K562 (cell line): ENCODE measurements around the gene RAD51D. TPM values are rescaled to one million over a fixed set of nuclear protein-coding genes. Genes with fewer than 3 reads are reported as not detected.
"Not testable (repeated sequence)": the region's sequence is repeated elsewhere in the genome, so short reads cannot be mapped to it uniquely, and the experiment has no call there.

Source experiments
- ATAC-seq: fragments of 200-7000 bp; cut with Tn5 transposase; 3 replicates; pipeline ENCODE4 v1.9.1; 2020; ENCODE audit warnings: moderate library complexity
- BruUV-seq: library from RNA; stranded (reverse); fragments of 400-500 nt; replicated peaks from 2 replicates; lab custom pipeline; 2021; lab: Mats Ljungman, UMichigan
- CTCF ChIA-PET: fragments of 300-600 bp; formaldehyde crosslinking; extraction: SDS; loops from one replicate; lab custom pipeline; 2021; ENCODE audit warnings: low intra/inter-chr PET ratio; lab: Yijun Ruan, JAX
- POLR2A ChIA-PET: fragments of 300-600, 350-650 bp; sonication (Branson Sonifier 250); formaldehyde crosslinking; extraction: SDS; loops from one replicate; lab custom pipeline; 2021; ENCODE audit warnings: antibody characterized with exemption, inconsistent platforms; lab: Yijun Ruan, JAX
- DNase-seq, 4 experiments: peaks; one replicate each; pipeline versions ENCODE4 v3.0.0 to v3.0.0-alpha.2; 2011 to 2018; ENCODE audit warnings: low spot score in 3 of 4, mixed read lengths in 3 of 4; ENCODE audit errors: extremely low read depth in 1 of 4
- FAIRE-seq: peaks from 2 replicates; lab custom pipeline; 2011; peaks lifted over from hg19 to GRCh38; lab: Jason Lieb, UNC
- H2AFZ ChIP-seq: 2 replicates; pipeline ENCODE4 v1.6.0; 2011; ENCODE audit warnings: low read depth, low read length, control low read depth, inconsistent platforms
- H3K27ac ChIP-seq: fragments of 200-600 bp; 3 replicates; pipeline ENCODE4 v1.8.0; 2011; ENCODE audit warnings: low read depth, mild to moderate bottlenecking, control low read depth, inconsistent platforms, low read length, moderate library complexity, mixed read lengths; ENCODE audit errors: extremely low read depth
- H3K27me3 ChIP-seq, 2 experiments: fragments of 300-600 bp in 1 of 2; 2 replicates in 1 of 2; 3 replicates in 1 of 2; pipeline versions ENCODE4 v1.6.0 to v1.8.0; 2011; ENCODE audit warnings: inconsistent platforms in 2 of 2, low read length in 2 of 2, mild to moderate bottlenecking in 1 of 2, mixed read lengths in 1 of 2, moderate library complexity in 1 of 2; ENCODE audit not compliant: control insufficient read depth in 2 of 2, insufficient read depth in 2 of 2
- H3K36me3 ChIP-seq: fragments of 300-600 bp; 3 replicates; pipeline ENCODE4 v1.8.0; 2011; ENCODE audit warnings: mild to moderate bottlenecking, low read length, inconsistent platforms; ENCODE audit not compliant: control insufficient read depth, insufficient read depth
- H3K4me1 ChIP-seq, 2 experiments: fragments of 200-600 bp in 1 of 2; replicated peaks in 1 of 2; 2 replicates in 1 of 2; 3 replicates in 1 of 2; pipeline versions ENCODE4 v1.5.1 to v1.8.0; 2011; ENCODE audit warnings: inconsistent platforms in 2 of 2, low read length in 2 of 2, mild to moderate bottlenecking in 1 of 2, mixed read lengths in 1 of 2, moderate library complexity in 1 of 2; ENCODE audit not compliant: control insufficient read depth in 2 of 2, insufficient read depth in 2 of 2
- H3K4me2 ChIP-seq: 2 replicates; pipeline ENCODE4 v1.6.1; 2011; ENCODE audit warnings: low read length, control low read depth, inconsistent platforms, mixed read lengths; ENCODE audit not compliant: insufficient read depth
- H3K4me3 ChIP-seq: fragments of 200-600 bp; sonication (generic), shearing (Covaris generic); 2 replicates; pipeline ENCODE4 v1.5.1; 2016; ENCODE audit warnings: control low read depth, inconsistent platforms
- H3K79me2 ChIP-seq: fragments of 200-600 bp; 3 replicates; pipeline ENCODE4 v1.8.0; 2011; ENCODE audit warnings: low read length, inconsistent platforms; ENCODE audit not compliant: control insufficient read depth, insufficient read depth
- H3K9ac ChIP-seq, 2 experiments: 2 replicates each; pipeline versions ENCODE4 v1.6.0 to v1.6.1; 2011; ENCODE audit warnings: low read depth in 2 of 2, low read length in 2 of 2, control low read depth in 1 of 2, inconsistent platforms in 1 of 2, mild to moderate bottlenecking in 1 of 2, mixed read lengths in 1 of 2; ENCODE audit not compliant: insufficient read depth in 1 of 2
- H3K9me1 ChIP-seq: one replicate; pipeline ENCODE4 v1.6.0; 2011; ENCODE audit warnings: inconsistent platforms, mild to moderate bottlenecking, low read length, moderate library complexity; ENCODE audit not compliant: control insufficient read depth, insufficient read depth
- H3K9me3 ChIP-seq: replicated peaks from 2 replicates; pipeline ENCODE4 v1.5.1; 2011; ENCODE audit warnings: low read depth, low read length, inconsistent platforms; ENCODE audit not compliant: control insufficient read depth, insufficient read depth
- H4K20me1 ChIP-seq: replicated peaks from 2 replicates; pipeline ENCODE4 v1.6.1; 2011; ENCODE audit warnings: low read length, inconsistent platforms, mixed read lengths; ENCODE audit not compliant: control insufficient read depth, insufficient read depth
- BCOR ChIP-seq: fragments of 450-650 bp; IDR thresholded peaks from 2 replicates; pipeline ENCODE4 v1.6.1; 2016
- HDAC3 ChIP-seq: fragments of 450-650 bp; IDR thresholded peaks from 2 replicates; pipeline ENCODE4 v1.6.1; 2018; ENCODE audit warnings: borderline replicate concordance, mild to moderate bottlenecking, moderate library complexity; ENCODE audit not compliant: partially characterized antibody
- SMARCC2 ChIP-seq: fragments of 450-650 bp; IDR thresholded peaks from 2 replicates; pipeline ENCODE4 v1.6.1; 2017; ENCODE audit warnings: antibody characterized with exemption, moderate library complexity, mild to moderate bottlenecking, low read depth
- ZC3H11A ChIP-seq: IDR thresholded peaks from 2 replicates; pipeline ENCODE4 v1.6.1; 2012; ENCODE audit warnings: low read depth, low read length, improper control_type of control experiment
- WGBS: fragments of 100-300 bp; shearing (Covaris generic); methylation state at CpG from one replicate; pipeline ENCODE4 v1.1.6; 2016; ENCODE audit warnings: low coverage, mixed read lengths; ENCODE audit not compliant: insufficient coverage; ENCODE audit errors: missing lambda C conversion rate; 5-methylcytosine and 5-hydroxymethylcytosine counted together
- in situ Hi-C: fragments of 300-500 bp; cut with MboI; formaldehyde crosslinking; loops from 4 replicates; pipeline ENCODE4 v1.15.0; 2018; ENCODE audit warnings: inconsistent platforms, mixed read lengths
- intact Hi-C: fragments of 100-400 bp; cut with micrococcal nuclease; formaldehyde crosslinking; loops from 2 replicates; pipeline ENCODE4 v1.14.2; 2022
- polyA plus RNA-seq, 8 experiments: library from polyadenylated mRNA; depleted of rRNA in 4 of 8; stranded (reverse) in 5 of 8; unstranded in 3 of 8; fragments of >200 nt; fragmentation: Nextera tagmentation in 2 of 8; fragmentation: Illumina TruSeq in 1 of 8; extraction: Ambion mirVana in 2 of 8; extraction: Trizol in 1 of 8; gene quantifications; 2 replicates each; pipeline versions ENCODE4 v1.2.1 to v1.2.3, GENCODE V29; 2011 to 2014; ENCODE audit warnings: inconsistent platforms in 1 of 8, missing spikeins in 1 of 8
- total RNA-seq, 7 experiments: library from RNA; depleted of rRNA in 6 of 7; stranded (reverse); fragments of >200 nt in 6 of 7; fragmentation: Illumina TruSeq in 2 of 7; extraction: Trizol in 2 of 7; gene quantifications; 2 replicates each; pipeline versions ENCODE4 v1.2.1 to v1.2.3, GENCODE V29; 2011 to 2021; ENCODE audit warnings: low replicate concordance in 1 of 7
- TF ChIP-seq, protein P1 (sequence below): fragments of 250-450 bp; sonication (Bioruptor Pico); IDR thresholded peaks from 2 replicates; pipeline ENCODE4 v1.5.0; 2020; ENCODE audit warnings: mild to moderate bottlenecking, borderline replicate concordance
- TF ChIP-seq, protein P2 (sequence below), 2 experiments: fragments of 150-350 bp in 1 of 2; IDR thresholded peaks; 2 replicates each; pipeline ENCODE4 v1.6.1; 2012 to 2016; ENCODE audit warnings: low read depth in 2 of 2, low read length in 2 of 2, mild to moderate bottlenecking in 1 of 2, moderate library complexity in 1 of 2

Gene RAD51D
- total and polyA plus RNA-seq, 9 of the 15 experiments (the other 6 are each of a cell fraction or from before 2014, with no cell fraction given): 2.2 to 16.9 (median 8.7) TPM

DNA sequence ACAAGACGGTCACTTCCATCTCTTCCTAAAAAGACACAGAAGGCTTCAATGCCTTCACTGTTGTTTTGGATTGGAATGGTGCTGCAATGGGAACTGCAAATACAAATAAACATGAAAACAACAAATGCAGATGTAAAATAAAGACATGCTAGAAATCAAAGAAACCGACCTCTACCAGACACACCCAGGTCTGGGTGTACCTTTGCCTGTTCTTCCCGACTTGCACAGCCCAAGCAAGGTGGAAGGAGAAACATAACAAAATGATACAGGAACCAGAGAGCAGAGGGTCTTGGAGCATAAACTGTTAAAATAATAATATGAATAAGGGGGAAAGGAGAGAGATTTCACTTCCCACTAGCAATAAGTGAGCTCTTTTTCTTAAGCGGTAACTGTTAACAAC, 73.4 kb downstream of the RAD51D start:
- H3K36me3 ChIP-seq: no peaks in the 10 kb centered on the region
- ATAC-seq (no peak), DNase-seq (no peak), FAIRE-seq (no peak)
- no peak overlapping the region for H3K9ac ChIP-seq
- no peak overlapping the region for H3K4me3 ChIP-seq
- H3K27me3 ChIP-seq: no peaks in the 10 kb centered on the region
- ChIA-PET POLR2A (interaction anchor here (1.0 to 1.5 kb wide), 6 partner anchors 9 to 20 kb away, joined by 4 to 7 read pairs (median 5); partner anchors contain the start of gene RFFL), CTCF (no interaction called here)
- no peaks in the 10 kb centered on the region for H3K79me2 ChIP-seq
- WGBS: 48% methylated on average over 4 of the region's 4 CpGs
- intact Hi-C loops (no loop called here), in situ Hi-C loops (no loop called here)
- no peak overlapping the region for H3K27ac ChIP-seq
- no peaks in the 10 kb centered on the region for H3K9me1 ChIP-seq
- H3K4me2 ChIP-seq: no peak overlapping the region
- H3K4me1 ChIP-seq: peaks cover 0 to 12% of the 10 kb centered on the region in 2 experiments
- no TSS peak for BruUV-seq
- TF ChIP-seq HDAC3: no peak
- TF ChIP-seq SMARCC2: no peak
- TF ChIP-seq, protein P1, sequence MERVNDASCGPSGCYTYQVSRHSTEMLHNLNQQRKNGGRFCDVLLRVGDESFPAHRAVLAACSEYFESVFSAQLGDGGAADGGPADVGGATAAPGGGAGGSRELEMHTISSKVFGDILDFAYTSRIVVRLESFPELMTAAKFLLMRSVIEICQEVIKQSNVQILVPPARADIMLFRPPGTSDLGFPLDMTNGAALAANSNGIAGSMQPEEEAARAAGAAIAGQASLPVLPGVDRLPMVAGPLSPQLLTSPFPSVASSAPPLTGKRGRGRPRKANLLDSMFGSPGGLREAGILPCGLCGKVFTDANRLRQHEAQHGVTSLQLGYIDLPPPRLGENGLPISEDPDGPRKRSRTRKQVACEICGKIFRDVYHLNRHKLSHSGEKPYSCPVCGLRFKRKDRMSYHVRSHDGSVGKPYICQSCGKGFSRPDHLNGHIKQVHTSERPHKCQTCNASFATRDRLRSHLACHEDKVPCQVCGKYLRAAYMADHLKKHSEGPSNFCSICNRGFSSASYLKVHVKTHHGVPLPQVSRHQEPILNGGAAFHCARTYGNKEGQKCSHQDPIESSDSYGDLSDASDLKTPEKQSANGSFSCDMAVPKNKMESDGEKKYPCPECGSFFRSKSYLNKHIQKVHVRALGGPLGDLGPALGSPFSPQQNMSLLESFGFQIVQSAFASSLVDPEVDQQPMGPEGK (CRISPR knock-in tag): no peak
- no peak for TF ChIP-seq ZC3H11A
- TF ChIP-seq BCOR: no peak
- TF ChIP-seq, protein P2, sequence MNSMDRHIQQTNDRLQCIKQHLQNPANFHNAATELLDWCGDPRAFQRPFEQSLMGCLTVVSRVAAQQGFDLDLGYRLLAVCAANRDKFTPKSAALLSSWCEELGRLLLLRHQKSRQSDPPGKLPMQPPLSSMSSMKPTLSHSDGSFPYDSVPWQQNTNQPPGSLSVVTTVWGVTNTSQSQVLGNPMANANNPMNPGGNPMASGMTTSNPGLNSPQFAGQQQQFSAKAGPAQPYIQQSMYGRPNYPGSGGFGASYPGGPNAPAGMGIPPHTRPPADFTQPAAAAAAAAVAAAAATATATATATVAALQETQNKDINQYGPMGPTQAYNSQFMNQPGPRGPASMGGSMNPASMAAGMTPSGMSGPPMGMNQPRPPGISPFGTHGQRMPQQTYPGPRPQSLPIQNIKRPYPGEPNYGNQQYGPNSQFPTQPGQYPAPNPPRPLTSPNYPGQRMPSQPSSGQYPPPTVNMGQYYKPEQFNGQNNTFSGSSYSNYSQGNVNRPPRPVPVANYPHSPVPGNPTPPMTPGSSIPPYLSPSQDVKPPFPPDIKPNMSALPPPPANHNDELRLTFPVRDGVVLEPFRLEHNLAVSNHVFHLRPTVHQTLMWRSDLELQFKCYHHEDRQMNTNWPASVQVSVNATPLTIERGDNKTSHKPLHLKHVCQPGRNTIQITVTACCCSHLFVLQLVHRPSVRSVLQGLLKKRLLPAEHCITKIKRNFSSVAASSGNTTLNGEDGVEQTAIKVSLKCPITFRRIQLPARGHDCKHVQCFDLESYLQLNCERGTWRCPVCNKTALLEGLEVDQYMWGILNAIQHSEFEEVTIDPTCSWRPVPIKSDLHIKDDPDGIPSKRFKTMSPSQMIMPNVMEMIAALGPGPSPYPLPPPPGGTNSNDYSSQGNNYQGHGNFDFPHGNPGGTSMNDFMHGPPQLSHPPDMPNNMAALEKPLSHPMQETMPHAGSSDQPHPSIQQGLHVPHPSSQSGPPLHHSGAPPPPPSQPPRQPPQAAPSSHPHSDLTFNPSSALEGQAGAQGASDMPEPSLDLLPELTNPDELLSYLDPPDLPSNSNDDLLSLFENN (IDR thresholded peaks at IDR 0.05; ENCODE audit: low read depth in 2 of 2, low read length in 2 of 2): no peak
- H3K9me3 ChIP-seq: no peaks in the 10 kb centered on the region
- H2AFZ ChIP-seq: no peak overlapping the region
- no peaks in the 10 kb centered on the region for H4K20me1 ChIP-seq

DNA sequence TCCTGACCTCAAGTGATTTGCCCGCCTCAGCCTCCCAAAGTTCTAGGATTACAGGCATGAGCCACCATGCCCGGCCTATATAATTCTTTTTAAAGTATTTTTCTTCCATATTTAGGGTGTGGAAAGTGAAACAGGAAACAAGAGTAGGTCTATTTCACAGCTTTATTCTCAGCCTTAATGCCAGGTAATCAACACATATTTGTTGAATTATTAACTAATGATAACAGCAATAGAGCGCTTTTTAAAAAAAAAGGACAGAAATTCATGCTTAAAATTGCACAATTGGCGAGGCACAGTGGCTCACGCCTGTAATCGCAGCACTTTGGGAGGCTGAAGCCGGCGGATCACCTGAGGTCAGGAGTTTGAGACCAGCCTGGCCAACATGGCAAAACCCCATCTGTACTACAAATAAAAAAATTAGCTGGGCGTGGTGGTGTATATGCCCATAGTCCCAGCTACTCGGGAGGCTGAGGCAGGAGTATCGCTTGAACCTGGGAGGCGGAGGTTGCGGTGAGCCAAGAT, 74.1 kb downstream of the RAD51D start:
- H3K4me3 ChIP-seq, H4K20me1 ChIP-seq, intact Hi-C loops, H3K9me3 ChIP-seq, H3K36me3 ChIP-seq, H3K4me1 ChIP-seq, H2AFZ ChIP-seq, FAIRE-seq, in situ Hi-C loops, H3K79me2 ChIP-seq, H3K27me3 ChIP-seq, ATAC-seq, H3K9ac ChIP-seq, H3K9me1 ChIP-seq, CTCF ChIA-PET, DNase-seq, H3K4me2 ChIP-seq, BruUV-seq, H3K27ac ChIP-seq: not testable (repeated sequence)
- POLR2A ChIA-PET: interaction anchor here (1.5 kb wide), 1 partner anchor 15 kb away, joined by 4 read pairs; no protein-coding TSS in a partner anchor
- 92% methylated on average over 10 of the region's 13 CpGs for WGBS
